Measurements from ENCODE around the gene APP.

APP gene

GRCh38 chr21:25988738-25989137, 181.8 kb downstream of the APP start:
- Histone ChIP-seq H3K4me1 (ENCODE audit: insufficient read depth, low read length, severe bottlenecking) (no peaks in the 10 kb centered on the region), H3K36me3 (ENCODE audit: insufficient read depth, low read length) (no peaks in the 10 kb centered on the region), H3K27me3 (ENCODE audit: insufficient read depth, low read length) (no peaks in the 10 kb centered on the region; the same call in 1 of the 2 replicates), H3K4me2 (ENCODE audit: low read length) (no peak overlapping the region), H3K9me2 (ENCODE audit: low read depth, low read length) (no peaks in the 10 kb centered on the region), H3F3A (ENCODE audit: insufficient read depth, low read length) (no peaks in the 10 kb centered on the region), H3K27ac (ENCODE audit: low read depth, low read length, poor library complexity, severe bottlenecking) (no peak overlapping the region), H3K9me3 (ENCODE audit: low read length) (no peaks in the 10 kb centered on the region), H3K4me3 (ENCODE audit: low read depth, low read length, poor library complexity, severe bottlenecking) (no peak overlapping the region), H2AFZ (ENCODE audit: low read length) (no peak overlapping the region), H3K79me2 (ENCODE audit: insufficient read depth, low read length) (no peaks in the 10 kb centered on the region), H3K9ac (ENCODE audit: low read length) (no peak overlapping the region), H4K20me1 (ENCODE audit: insufficient read depth, low read length) (no peaks in the 10 kb centered on the region)
- TF ChIP-seq EZH2 (IDR thresholded peaks at IDR 0.05; ENCODE audit: borderline replicate concordance, low read length) (no peak), CTCF (IDR thresholded peaks at IDR 0.05; ENCODE audit: low read length) (no peak)

- no peaks in the 10 kb centered on the region for H3F3A ChIP-seq (ENCODE audit: insufficient read depth, low read length)
- H3K9ac ChIP-seq (ENCODE audit: low read length) = no peak overlapping the region
- no peaks in the 10 kb centered on the region for H3K4me1 ChIP-seq (ENCODE audit: insufficient read depth, low read length, severe bottlenecking)
- no peaks in the 10 kb centered on the region for H3K9me2 ChIP-seq (ENCODE audit: low read depth, low read length)
- H3K36me3 ChIP-seq (ENCODE audit: insufficient read depth, low read length) = no peaks in the 10 kb centered on the region
- H3K9me3 ChIP-seq (ENCODE audit: low read length) = no peaks in the 10 kb centered on the region
- no peaks in the 10 kb centered on the region for H3K79me2 ChIP-seq (ENCODE audit: insufficient read depth, low read length)
- H3K4me3 ChIP-seq (ENCODE audit: low read depth, low read length, poor library complexity, severe bottlenecking) = no peak overlapping the region
- no peaks in the 10 kb centered on the region; the same call in 1 of the 2 replicates for H3K27me3 ChIP-seq (ENCODE audit: insufficient read depth, low read length)
- no peak for TF ChIP-seq EZH2 (IDR thresholded peaks at IDR 0.05; ENCODE audit: borderline replicate concordance, low read length)
- TF ChIP-seq CTCF (IDR thresholded peaks at IDR 0.05; ENCODE audit: low read length) = no peak
- H3K4me2 ChIP-seq (ENCODE audit: low read length) = no peak overlapping the region
- H3K27ac ChIP-seq (ENCODE audit: low read depth, low read length, poor library complexity, severe bottlenecking) = no peak overlapping the region
- no peak overlapping the region for H2AFZ ChIP-seq (ENCODE audit: low read length)
- no peaks in the 10 kb centered on the region for H4K20me1 ChIP-seq (ENCODE audit: insufficient read depth, low read length)
These were observed 183.0 kb downstream of the APP start for GRCh38 chr21:25987531-25987930.

GRCh38 chr21:25986928-25987327, 183.6 kb downstream of the APP start:
- Histone ChIP-seq H4K20me1 (ENCODE audit: insufficient read depth, low read length) (no peaks in the 10 kb centered on the region), H3K27me3 (ENCODE audit: insufficient read depth, low read length) (no peaks in the 10 kb centered on the region; the same call in 1 of the 2 replicates), H3K4me3 (ENCODE audit: low read depth, low read length, poor library complexity, severe bottlenecking) (no peak overlapping the region), H3K9me2 (ENCODE audit: low read depth, low read length) (no peaks in the 10 kb centered on the region), H3K79me2 (ENCODE audit: insufficient read depth, low read length) (no peaks in the 10 kb centered on the region), H3K4me2 (ENCODE audit: low read length) (no peak overlapping the region), H3K27ac (ENCODE audit: low read depth, low read length, poor library complexity, severe bottlenecking) (no peak overlapping the region), H2AFZ (ENCODE audit: low read length) (no peak overlapping the region), H3K9ac (ENCODE audit: low read length) (no peak overlapping the region), H3K36me3 (ENCODE audit: insufficient read depth, low read length) (no peaks in the 10 kb centered on the region), H3K9me3 (ENCODE audit: low read length) (no peaks in the 10 kb centered on the region), H3K4me1 (ENCODE audit: insufficient read depth, low read length, severe bottlenecking) (no peaks in the 10 kb centered on the region), H3F3A (ENCODE audit: insufficient read depth, low read length) (no peaks in the 10 kb centered on the region)
- no peak for TF ChIP-seq CTCF (IDR thresholded peaks at IDR 0.05; ENCODE audit: low read length)
- no peak for TF ChIP-seq EZH2 (IDR thresholded peaks at IDR 0.05; ENCODE audit: borderline replicate concordance, low read length)
